HG02884 (cell line): ENCODE measurements around the gene SLC13A4.

Source experiments
- ATAC-seq: cut with Tn5 transposase; IDR thresholded peaks from one replicate; pipeline ENCODE4 v1.9.1; 2021; ENCODE audit warnings: mild to moderate bottlenecking, moderate library complexity; ENCODE audit not compliant: unreplicated experiment

SLC13A4 gene

DNA sequence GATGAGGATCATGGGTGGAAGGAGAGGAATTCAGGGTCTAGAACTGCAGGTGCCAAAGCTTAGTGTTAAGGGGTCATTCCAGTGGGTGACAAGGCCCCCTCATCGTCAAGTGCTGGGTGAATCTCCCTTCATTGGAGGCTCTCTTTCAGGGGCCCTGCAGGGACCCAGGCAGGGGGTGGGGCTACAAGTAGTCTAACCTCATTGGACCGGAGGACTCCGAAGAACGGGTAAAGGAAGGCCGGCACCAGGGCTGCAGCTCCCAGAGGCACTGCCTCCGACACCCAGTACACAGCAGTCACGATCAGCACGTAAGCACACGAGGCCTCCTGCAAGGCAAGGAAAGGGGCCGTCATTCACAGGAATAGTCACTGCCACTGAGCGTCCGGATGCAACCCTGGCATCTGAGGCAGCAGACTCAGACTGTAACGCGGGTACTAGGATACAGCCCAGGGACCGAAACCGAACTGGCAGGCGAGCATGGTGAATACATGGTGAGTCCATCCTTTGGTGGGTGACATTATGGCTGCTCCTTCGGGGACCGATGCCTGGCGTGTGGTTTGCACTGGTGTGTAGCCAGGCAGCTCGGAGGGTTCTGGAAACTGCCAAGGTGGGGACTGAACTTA lies 6.7 kb downstream of the SLC13A4 start:
- no peak for ATAC-seq

DNA sequence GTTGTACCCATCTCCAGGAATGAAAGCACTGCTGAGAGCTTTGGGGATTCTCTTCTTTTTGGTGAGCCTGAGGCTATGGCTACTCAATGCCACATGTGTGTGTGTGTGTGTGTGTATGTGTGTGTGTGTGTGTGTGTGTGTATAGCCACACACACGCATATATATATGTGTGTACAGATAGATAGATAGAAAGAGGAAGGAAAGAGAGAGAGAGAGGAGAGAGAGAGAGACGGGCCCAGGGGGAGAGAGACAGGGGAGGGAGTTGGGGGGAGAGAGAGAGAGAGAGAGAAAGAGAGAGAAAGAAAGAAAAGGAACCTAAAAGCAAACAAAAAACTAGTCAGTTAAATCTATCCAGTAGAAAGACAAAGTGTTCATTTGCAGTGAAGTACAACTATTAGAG lies 8.3 kb downstream of the SLC13A4 start:
- no peak for ATAC-seq

DNA sequence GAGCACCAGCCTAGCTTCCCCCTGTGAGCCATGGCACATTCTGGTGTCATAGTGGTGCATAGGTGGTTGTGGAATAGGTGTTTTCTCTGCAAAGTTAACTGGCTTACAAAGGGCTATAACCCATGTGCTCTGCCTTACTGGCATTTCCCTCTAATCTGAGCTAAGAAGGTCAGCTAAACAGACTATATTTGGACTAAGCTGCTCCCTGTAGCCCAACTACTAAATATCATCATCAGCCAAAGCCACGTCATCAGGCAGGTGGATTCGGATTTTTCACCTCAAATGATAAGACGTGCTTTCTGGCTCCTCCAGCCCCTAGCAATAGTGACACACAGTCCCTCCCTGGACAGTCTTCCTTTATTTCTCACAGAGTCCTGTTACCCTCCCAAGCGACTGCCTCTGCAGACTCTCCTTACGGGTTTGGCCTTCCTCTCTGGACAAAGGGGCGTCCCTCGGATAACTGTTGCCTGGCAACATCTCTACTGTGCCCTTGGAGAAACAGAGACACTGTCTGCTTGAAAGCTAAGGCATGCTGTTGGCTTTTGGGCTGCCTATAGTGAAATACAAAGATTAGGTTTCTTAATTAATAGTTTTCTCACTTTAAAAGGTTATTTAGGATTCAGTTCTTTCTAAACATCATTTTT lies 9.1 kb downstream of the SLC13A4 start:
- ATAC-seq = no peak

DNA sequence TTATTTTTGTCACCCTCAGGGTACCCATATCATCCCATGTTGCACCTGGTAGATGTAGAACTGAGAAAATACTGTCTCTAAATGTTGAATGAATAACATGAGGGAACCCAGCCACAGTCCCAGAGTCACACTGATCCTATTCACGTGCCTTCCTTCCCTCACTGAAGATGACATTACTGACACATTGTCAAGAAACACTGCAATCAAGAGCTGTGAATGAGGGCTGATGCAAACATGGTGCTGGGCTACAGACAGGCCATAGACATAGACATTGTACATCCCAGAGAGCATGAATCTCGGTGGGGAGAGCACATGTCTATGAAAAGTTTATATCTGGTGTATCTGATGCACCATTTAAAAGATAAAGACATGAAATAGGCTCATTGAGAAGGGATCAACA lies 9.8 kb downstream of the SLC13A4 start:
- ATAC-seq = no peak

DNA sequence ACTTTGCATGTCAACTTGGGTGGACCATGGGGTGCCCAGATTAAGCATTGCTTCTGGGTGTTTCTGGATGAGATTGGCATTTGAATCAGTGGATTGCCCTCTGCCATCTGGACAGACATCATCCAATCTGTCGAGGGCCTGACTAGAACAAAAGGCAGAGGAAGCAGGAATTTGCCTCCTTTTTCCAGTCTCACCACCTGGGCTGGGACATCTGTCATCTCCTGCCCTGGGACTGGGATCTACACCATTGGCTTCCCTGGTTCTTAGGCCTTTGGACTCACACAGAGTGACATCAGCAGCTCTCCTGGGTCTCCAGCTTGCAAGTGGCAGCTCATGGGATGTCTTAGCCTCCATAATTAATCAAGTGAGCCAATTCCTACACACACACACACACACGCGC lies 10.3 kb downstream of the SLC13A4 start:
- no peak for ATAC-seq

DNA sequence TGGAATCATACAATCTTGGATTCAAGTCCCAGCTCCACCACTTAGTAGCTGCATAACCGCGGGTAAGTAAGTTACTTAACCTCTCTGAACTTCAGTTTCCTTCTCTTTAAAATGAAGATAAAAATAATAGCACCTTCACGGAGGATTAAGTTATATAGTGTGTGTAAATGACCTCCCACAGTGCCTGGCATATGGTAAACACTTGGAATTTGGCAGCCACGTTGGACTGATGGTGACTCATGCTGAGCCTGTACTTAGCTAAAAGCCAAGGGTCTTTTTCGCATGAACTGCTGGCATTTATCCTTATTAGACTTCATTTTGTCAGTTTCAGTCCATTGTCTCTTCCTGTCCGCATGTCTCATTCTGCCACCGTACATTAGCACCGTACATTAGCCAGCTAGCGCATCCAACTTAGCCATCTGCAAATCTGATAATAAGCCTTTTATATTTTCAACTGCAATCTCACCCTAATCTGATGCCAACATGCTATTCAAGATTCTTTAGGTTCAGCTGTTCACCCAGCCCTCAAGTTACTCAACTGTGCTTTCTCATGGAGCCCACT lies 11.2 kb downstream of the SLC13A4 start:
- ATAC-seq = no peak

DNA sequence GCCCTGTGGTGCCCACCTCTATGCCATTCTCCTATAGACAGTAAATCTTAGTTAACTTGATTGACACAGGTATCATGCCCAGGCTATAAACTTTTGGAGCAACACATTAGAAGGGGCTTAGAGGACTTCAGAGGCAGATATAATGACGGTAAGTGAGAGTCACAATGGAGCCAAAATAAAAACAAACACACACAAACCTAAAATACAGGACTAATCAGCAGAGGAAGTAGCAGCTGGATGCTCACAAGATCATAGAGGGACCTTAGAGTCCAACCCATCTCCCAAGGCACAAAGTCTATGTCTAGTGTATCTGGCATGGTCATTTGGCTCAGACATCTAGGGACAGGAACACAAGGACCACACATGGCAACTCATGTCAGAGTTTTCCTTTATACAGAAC lies 12.3 kb downstream of the SLC13A4 start:
- ATAC-seq = no peak

DNA sequence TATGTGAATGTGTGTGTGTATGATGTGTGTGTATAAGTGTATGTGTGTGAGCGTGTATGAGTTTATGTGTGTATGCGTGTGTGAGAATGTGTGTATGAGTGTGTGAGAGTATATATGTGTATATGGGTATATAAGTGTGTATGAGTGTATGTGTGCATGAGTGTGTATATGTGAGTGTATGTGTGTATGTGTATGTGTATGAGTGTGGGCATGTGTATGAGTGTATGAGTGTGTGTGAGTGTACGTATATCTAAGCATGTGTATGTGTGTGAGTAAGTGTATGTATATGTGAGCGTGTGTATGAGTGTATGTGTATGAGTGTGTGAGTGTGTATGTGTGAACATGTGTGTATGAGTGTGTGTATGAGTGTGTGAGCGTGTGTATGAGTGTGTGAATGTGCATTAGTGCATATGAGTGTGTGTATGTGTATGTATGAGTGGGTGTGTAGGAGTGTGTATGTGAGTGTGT lies 12.9 kb downstream of the SLC13A4 start:
- ATAC-seq = no peak

DNA sequence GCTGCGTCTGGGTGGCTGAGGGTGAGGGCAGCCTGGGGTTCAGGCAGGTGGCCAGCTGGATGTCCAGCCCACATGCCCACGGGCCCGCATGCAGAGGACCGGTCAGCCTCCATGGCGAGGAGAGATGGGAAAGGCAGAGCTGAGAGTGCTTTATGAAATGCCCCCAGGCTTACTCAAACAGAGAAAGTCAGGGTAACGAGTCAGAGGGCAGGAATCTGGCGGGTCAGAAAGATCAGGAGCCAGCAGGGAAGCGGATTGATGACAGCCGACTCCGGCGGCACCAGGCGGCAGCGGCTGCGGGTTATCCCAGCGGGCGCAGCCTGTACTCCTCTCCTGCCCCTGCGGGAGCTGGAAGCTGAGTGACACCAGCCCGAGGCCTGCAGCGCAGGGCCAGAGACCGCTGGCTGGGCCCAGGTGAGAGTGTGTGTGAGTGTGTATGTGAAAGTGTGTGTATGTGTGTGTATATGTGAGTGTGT lies 13.4 kb downstream of the SLC13A4 start:
- no peak for ATAC-seq

DNA sequence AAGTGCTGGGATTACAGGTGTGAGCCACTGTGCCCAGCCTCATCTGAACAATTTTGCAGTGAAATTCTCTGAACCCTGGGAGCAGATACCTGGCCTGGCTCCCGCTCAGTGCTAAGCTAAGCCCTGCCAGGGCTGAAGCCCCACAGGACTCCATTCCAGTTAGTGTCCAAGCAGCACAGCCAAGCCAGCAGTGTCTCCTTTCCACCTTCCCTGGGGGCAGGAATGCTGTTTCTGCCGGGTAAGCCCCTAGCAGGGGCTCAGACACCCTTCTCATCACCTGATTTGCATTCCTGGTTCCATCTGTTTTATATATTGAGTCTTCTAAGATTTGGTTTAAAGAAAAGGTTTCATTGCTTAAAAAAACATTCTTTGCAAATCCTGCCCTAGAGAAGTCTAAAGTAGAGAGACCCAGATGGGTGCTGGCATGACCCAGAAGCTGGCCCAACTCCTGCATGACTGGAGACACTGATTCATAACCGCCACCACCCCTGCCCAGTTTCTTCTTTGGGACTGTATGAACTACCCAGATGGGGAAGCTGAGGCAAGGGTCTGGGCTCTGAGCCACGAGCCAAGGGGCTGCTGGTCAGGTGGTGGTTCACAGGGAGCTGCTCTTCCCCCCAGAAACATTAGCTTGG lies 14.0 kb downstream of the SLC13A4 start:
- no peak for ATAC-seq

DNA sequence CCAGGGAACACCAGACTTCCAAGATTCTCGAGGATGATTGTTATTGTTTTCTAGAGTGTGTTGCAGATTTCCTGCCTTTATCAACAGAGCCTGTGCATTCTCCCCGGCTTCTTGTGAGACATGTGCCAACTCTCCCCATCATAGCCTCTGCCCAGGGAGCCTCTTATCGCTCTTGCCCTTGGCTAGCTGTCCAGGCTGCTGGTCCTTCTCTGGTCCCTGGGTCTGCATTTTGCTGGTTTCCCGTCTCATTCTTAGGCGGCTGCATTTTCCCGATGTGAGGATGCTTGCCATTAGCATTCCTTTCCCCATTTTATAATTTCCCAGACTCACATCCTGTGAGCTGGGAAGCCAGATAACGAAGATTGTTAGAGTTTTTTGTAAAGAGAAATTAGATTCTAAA lies 15.2 kb downstream of the SLC13A4 start:
- ATAC-seq = no peak

DNA sequence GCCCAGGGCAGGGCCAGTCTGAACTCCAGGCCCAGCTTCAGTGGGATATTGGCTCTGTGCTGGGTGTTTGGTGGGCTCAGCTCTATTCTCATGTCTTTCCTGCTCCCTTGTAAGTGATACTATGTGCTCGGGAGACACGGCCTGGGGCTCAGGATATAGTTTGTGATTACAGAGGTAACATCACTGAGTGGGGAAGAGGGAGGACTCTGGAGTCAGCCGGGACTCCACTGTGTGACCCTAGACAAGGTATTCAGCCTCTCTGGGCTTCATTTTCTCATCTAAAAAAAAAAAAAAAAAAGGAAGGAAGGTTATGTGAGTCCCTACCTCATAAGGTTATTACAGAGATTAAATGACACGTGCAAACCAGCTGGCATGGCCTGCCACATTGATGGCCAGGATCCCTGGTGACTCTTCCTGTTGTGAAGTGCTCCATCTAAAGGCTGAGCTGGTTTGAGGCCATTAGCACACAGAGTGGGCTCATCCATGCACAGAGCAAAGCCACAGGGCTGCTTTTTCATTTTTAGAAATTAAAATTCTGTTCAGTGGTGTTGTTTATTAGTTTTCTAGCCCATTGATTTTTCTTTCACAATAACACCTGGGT lies 15.7 kb downstream of the SLC13A4 start:
- no peak for ATAC-seq

DNA sequence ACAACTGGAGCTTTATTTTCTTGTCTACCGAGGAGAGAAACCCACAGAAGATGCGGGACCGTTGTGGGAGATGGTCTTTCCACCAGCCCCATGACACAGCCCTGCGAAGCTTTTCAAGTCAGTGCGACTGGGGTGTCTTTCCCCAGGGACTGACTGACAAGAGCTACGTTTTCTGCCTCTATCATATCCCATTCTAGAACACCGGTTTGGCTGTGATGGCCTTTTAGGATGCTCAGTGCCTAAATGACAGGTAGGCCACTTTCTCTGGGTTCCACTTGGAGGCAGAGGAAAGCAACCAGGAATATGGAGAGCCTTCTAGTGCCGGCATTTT lies 16.9 kb downstream of the SLC13A4 start:
- no peak for ATAC-seq

DNA sequence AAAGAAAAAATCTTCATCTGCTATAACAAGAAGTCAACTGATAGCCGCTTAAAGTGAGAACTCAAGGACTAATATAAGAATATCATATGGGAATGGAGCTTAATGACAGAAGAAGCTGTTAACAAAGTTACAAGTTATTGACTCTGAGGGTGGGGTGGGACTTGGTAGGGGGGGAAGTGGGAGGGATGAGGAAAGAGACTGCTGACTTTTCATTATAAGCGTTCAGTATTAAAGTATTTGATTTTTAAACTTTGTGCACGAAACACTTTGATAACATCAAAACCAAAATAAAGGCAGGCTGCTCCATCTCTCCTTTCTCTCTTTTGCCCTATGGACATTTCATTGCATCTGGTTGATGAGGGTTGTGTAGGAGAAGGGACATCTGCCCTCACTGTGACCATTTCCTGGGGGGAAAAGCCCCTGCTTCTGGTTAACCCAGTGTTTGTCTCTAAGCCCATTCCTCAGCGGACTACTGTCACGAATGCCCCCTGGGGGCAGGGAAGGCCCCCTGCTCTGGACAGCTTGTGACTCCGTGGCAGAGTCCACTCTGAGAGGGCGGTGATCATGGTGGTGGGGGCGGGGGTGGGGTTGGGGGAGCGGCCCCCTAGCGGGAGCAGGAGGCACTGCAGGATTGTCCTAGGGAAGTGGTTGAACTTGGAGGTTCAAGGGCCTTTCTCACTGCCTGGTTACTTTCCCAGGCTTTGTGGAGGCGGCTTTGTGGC lies 17.4 kb downstream of the SLC13A4 start:
- ATAC-seq = no peak

DNA sequence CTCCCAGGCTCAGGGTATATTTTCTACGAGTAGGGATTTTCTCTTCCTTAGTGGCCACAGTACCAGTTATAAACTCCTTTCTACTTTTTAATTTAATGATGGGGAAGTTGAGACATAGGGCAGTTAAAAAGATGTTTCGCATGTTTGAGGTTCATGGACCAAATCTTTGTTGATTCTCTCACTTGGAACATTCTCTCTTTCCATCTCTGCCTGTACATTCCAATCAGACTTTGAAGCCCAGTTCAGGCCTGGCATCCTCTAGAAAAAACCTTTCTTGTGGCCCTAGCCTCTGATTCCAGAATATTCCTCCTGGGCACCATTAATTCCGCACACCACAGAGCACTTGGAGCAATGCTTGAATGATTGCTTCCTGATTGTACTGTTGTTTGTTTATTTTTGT lies 18.5 kb downstream of the SLC13A4 start:
- no peak for ATAC-seq

DNA sequence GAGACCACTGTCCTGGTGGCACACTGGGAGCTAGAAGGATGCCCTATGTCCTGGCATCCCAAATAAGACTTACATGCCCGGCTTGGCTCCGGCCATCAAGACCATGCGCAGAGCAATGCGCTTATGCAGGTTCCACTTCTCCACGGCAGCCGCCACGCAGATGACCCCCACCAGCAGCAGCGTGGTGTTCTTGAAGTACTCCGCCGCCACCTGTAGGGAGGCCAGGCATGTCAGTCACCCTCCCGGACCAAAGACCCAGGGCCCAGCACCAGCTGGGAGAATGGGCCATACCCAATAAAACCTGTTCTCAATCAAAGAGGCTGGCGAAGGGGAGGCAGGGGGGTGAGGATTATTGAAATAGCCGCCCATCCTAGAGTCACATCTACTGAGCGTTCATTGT lies 19.9 kb downstream of the SLC13A4 start:
- no peak for ATAC-seq

DNA sequence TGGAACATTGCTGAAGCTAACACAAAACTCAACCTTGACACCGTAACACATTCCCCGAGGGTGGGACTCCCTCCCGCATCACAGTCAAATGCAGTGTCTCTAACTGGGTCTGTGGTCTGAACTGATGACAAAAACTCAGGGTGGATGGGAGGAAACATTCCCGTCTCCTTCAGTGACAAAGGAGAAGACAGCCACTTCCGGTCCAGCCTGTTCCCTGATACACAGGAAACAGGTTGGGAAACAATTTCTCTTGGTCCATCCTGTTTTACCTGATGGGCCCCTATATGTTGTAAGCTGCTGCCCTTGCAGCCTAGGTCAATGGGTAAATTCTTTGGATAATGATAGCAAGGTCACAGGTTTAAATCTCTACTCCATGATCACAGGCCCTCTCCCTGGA lies 20.4 kb downstream of the SLC13A4 start:
- ATAC-seq = no peak

DNA sequence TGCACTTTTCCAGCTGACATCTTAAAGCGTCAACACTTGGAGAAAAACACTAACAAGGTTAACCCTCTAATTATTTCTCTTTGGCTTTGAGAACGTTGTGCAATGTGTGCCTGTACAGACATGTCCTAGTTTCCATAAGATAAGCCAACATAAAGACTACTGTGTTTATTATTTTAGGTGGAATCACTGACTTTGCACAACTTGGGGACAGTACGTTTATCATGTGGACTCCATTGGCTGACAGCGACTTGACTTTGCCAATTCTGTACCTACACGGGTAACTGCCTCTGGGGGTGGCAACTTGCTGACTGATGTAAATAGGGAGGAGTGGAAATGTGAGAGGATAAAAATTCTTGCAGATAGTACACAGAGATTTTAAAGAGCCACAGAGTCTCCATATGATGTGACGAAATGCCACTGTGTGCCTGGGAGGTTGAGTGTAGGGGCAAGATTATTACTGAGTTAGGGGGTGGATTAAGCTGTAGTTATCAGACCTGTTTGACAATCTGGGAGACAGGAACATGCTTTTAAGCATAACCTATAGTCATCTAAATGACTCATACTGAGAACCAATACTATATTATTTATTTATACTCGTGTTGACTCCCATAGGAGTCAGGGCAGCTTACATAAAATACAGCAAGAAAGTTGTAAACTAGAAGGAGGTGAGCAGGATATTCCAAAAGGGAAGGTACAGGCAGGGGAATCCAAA lies 21.0 kb downstream of the SLC13A4 start:
- ATAC-seq = no peak

DNA sequence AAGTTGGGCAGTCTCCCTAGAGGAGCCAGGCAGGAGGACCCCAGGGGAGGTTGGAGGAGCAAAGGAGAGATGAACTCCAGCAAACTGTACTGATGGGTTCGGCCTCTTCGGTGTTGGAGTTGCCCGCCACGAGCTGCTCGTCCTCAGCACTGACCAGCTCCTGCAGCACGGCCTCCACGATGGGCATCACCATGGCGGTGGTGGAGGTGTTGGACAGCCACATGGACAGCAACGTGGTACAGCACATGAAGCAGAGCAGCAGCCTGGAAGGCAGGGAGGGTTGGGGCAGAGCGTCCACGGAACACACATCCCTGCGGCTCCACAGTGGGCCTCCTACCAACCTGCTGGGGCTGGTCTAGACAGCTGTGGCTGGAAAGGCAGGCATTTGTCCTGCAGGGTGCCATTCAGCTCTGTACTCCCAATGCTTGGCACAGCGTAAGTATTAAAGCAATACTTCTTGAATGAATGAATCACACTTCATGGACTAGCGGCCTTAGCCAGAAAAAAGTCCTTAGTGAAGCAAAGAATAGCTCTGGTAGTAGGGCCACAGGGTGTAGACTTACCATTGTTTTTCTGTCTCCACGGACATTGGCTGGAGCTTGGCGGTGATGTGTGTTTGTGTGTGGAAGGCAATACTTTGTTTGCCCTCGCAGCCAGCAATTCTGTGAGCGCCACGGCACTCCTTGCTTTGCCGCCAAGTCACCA lies 21.8 kb downstream of the SLC13A4 start:
- ATAC-seq = no peak

DNA sequence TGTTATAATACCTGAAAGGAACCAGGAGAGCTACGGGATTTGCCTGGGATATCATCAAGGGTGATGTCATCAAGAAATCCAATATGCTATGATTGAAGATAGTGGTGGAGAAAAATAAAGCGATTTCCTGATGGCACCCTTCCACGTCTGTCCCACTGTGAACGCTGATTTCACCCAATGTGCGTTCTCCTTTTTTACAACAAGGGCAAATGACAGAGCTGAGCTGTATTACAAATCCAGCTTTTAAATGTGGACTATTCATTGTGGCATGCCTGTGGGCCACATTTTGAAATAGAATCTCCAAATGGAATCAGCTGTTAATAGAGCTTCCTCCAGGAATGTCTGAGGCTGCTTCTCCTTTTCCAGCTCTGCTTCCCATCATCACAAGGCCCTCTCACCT lies 23.3 kb downstream of the SLC13A4 start:
- ATAC-seq = no peak
